IMR-90 (cell line): Measurements from ENCODE around the gene FMO2. TPM values are rescaled to one million over a fixed set of nuclear protein-coding genes. Genes with fewer than 3 reads are reported as not detected.

Experiments used
- ATAC-seq: fragments of 200-7000 bp; cut with Tn5 transposase; 2 replicates; pipeline ENCODE4 v1.9.1; 2020; ENCODE audit warnings: low read depth, mild to moderate bottlenecking, moderate library complexity
- BruUV-seq: library from RNA; stranded (reverse); fragments of 400-500 nt; replicated peaks from 2 replicates; lab custom pipeline; 2021; lab: Mats Ljungman, UMichigan
- CTCF ChIA-PET: fragments of 300-600 bp; formaldehyde crosslinking; extraction: SDS; loops from one replicate; lab custom pipeline; 2021; ENCODE audit warnings: antibody characterized with exemption; lab: Yijun Ruan, JAX
- POLR2A ChIA-PET: fragments of 300-600 bp; sonication (Branson Sonifier 250); formaldehyde crosslinking; loops from one replicate; lab custom pipeline; 2022; ENCODE audit warnings: antibody characterized with exemption; ENCODE audit not compliant: unreplicated experiment; lab: Charles Lee
- DNase-seq: peaks from one replicate; pipeline ENCODE4 v3.0.0; 2013
- H2AFZ ChIP-seq: replicated peaks from 2 replicates; pipeline ENCODE3; 2013; ENCODE audit warnings: low read length, mild to moderate bottlenecking; ENCODE audit not compliant: poor library complexity
- H2AK5ac ChIP-seq: 2 replicates; pipeline ENCODE4 v1.6.1; 2013; ENCODE audit warnings: low read depth, low read length, inconsistent platforms
- H2AK9ac ChIP-seq: replicated peaks from 2 replicates; pipeline ENCODE3; 2013; ENCODE audit warnings: mild to moderate bottlenecking, low read depth, low read length, moderate library complexity; ENCODE audit not compliant: poor library complexity
- H2BK120ac ChIP-seq: 2 replicates; pipeline ENCODE4 v1.6.1; 2013; ENCODE audit warnings: low read depth, low read length, inconsistent platforms
- H2BK15ac ChIP-seq: 3 replicates; pipeline ENCODE4 v1.6.1; 2013; ENCODE audit warnings: low read depth, low read length, inconsistent platforms
- H2BK20ac ChIP-seq: 2 replicates; pipeline ENCODE4 v1.6.1; 2013; ENCODE audit warnings: low read depth, mild to moderate bottlenecking, inconsistent platforms, low read length, moderate library complexity
- H2BK5ac ChIP-seq: 2 replicates; pipeline ENCODE4 v1.6.1; 2013; ENCODE audit warnings: mild to moderate bottlenecking, low read depth, low read length, inconsistent platforms; ENCODE audit not compliant: poor library complexity, severe bottlenecking
- H3K14ac ChIP-seq: replicated peaks from 2 replicates; pipeline ENCODE4 v1.6.1; 2013; ENCODE audit warnings: low read depth, low read length, inconsistent platforms
- H3K18ac ChIP-seq: 2 replicates; pipeline ENCODE4 v1.6.1; 2013; ENCODE audit warnings: low read depth, low read length, control low read depth
- H3K23ac ChIP-seq: 2 replicates; pipeline ENCODE4 v1.6.1; 2013; ENCODE audit warnings: low read depth, low read length, inconsistent platforms
- H3K27ac ChIP-seq: 2 replicates; pipeline ENCODE4 v1.5.1; 2013; ENCODE audit warnings: mild to moderate bottlenecking, control low read depth, low read length; ENCODE audit not compliant: insufficient read depth
- H3K27me3 ChIP-seq: 2 replicates; pipeline ENCODE4 v1.6.1; 2013; ENCODE audit warnings: low read length; ENCODE audit not compliant: control insufficient read depth, insufficient read depth
- H3K36me3 ChIP-seq: 2 replicates; pipeline ENCODE4 v1.6.1; 2013; ENCODE audit warnings: low read length, mixed read lengths; ENCODE audit not compliant: control insufficient read depth, insufficient read depth
- H3K4ac ChIP-seq: 2 replicates; pipeline ENCODE4 v1.6.1; 2013; ENCODE audit warnings: low read depth, low read length, inconsistent platforms
- H3K4me1 ChIP-seq: 2 replicates; pipeline ENCODE4 v1.6.1; 2013; ENCODE audit warnings: low read length, mixed read lengths; ENCODE audit not compliant: control insufficient read depth, insufficient read depth
- H3K4me2 ChIP-seq: 2 replicates; pipeline ENCODE4 v1.6.1; 2013; ENCODE audit warnings: low read depth, mild to moderate bottlenecking, control low read depth, low read length, moderate library complexity
- H3K4me3 ChIP-seq: 2 replicates; pipeline ENCODE4 v1.5.1; 2013; ENCODE audit warnings: low read depth, mild to moderate bottlenecking, control low read depth, low read length, moderate library complexity; ENCODE audit not compliant: insufficient read depth
- H3K56ac ChIP-seq: 2 replicates; pipeline ENCODE4 v1.6.1; 2013; ENCODE audit warnings: low read length, inconsistent platforms; ENCODE audit not compliant: insufficient read depth; ENCODE audit errors: extremely low read depth
- H3K79me1 ChIP-seq, 2 experiments: 2 replicates each; pipeline ENCODE4 v1.6.1; 2013; ENCODE audit warnings: low read length in 2 of 2, inconsistent platforms in 1 of 2, low read depth in 1 of 2
- H3K9ac ChIP-seq: 2 replicates; pipeline ENCODE4 v1.6.1; 2013; ENCODE audit warnings: low read depth, low read length, control low read depth
- H3K9me1 ChIP-seq: 2 replicates; pipeline ENCODE4 v1.6.1; 2013; ENCODE audit warnings: low read length, inconsistent platforms; ENCODE audit not compliant: insufficient read depth
- H3K9me3 ChIP-seq: 2 replicates; pipeline ENCODE4 v1.6.1; 2013; ENCODE audit warnings: low read length; ENCODE audit not compliant: control insufficient read depth, insufficient read depth
- H4K20me1 ChIP-seq: 2 replicates; pipeline ENCODE4 v1.6.1; 2013; ENCODE audit warnings: low read length, inconsistent platforms; ENCODE audit not compliant: insufficient read depth
- H4K5ac ChIP-seq: 2 replicates; pipeline ENCODE4 v1.6.1; 2013; ENCODE audit warnings: mild to moderate bottlenecking, low read depth, low read length, control low read depth
- H4K8ac ChIP-seq, 2 experiments: 2 replicates each; pipeline ENCODE4 v1.6.1; 2013; ENCODE audit warnings: low read depth in 2 of 2, low read length in 2 of 2, control low read depth in 1 of 2, inconsistent platforms in 1 of 2
- H4K91ac ChIP-seq: 2 replicates; pipeline ENCODE4 v1.6.1; 2013; ENCODE audit warnings: low read depth, low read length, inconsistent platforms; ENCODE audit not compliant: insufficient read depth
- BHLHE40 ChIP-seq: fragments of 150-350 bp; IDR thresholded peaks from 2 replicates; pipeline ENCODE4 v1.6.1; 2016; ENCODE audit warnings: mild to moderate bottlenecking, low read depth, low read length
- CHD1 ChIP-seq: IDR thresholded peaks from 2 replicates; pipeline ENCODE4 v1.6.1; 2012; ENCODE audit warnings: low read depth, low read length, improper control_type of control experiment
- CTCF ChIP-seq: conservative IDR thresholded peaks from 2 replicates; pipeline ENCODE4 v1.5.1; 2012; ENCODE audit warnings: mild to moderate bottlenecking, low read depth, low read length, improper control_type of control experiment
- FOS ChIP-seq: fragments of 150-350 bp; IDR thresholded peaks from 2 replicates; pipeline ENCODE4 v1.6.1; 2016; ENCODE audit warnings: low read depth, low read length
- MAFK ChIP-seq: IDR thresholded peaks from 2 replicates; pipeline ENCODE4 v1.6.1; 2012; ENCODE audit warnings: low read depth, low read length, improper control_type of control experiment
- MAZ ChIP-seq: IDR thresholded peaks from 2 replicates; pipeline ENCODE4 v1.6.1; 2012; ENCODE audit warnings: low read depth, mild to moderate bottlenecking, low read length, improper control_type of control experiment, moderate library complexity, borderline replicate concordance
- MXI1 ChIP-seq: IDR thresholded peaks from 2 replicates; pipeline ENCODE4 v1.6.1; 2012; ENCODE audit warnings: low read depth, mild to moderate bottlenecking, low read length, moderate library complexity, borderline replicate concordance
- POLR2A ChIP-seq: IDR thresholded peaks from 2 replicates; pipeline ENCODE4 v1.6.1; 2012; ENCODE audit warnings: mild to moderate bottlenecking, low read depth, low read length
- RCOR1 ChIP-seq: IDR thresholded peaks from 2 replicates; pipeline ENCODE4 v1.6.1; 2012; ENCODE audit warnings: mild to moderate bottlenecking, low read length, improper control_type of control experiment; ENCODE audit not compliant: insufficient replicate concordance
- SMC3 ChIP-seq: fragments of 150-350 bp; IDR thresholded peaks from 2 replicates; pipeline ENCODE4 v1.6.1; 2016; ENCODE audit warnings: low read depth, mild to moderate bottlenecking, antibody characterized with exemption, low read length, moderate library complexity
- WGBS, 2 experiments: methylation state at CpG; one replicate each; pipeline versions ENCODE4 v1.1.5 to v1.1.7; 2013; ENCODE audit warnings: missing lambda C conversion rate in 2 of 2; ENCODE audit not compliant: insufficient read length in 1 of 2; ENCODE audit errors: extremely low coverage in 2 of 2; 5-methylcytosine and 5-hydroxymethylcytosine counted together
- dilution Hi-C: fragments of 300-500 bp; cut with HindIII; formaldehyde crosslinking; loops from one replicate; pipeline ENCODE4 v1.14.3; 2018; ENCODE audit warnings: low sequenced_read_pairs; ENCODE audit not compliant: unreplicated experiment
- in situ Hi-C: fragments of 300-500 bp; cut with MboI; formaldehyde crosslinking; loops from 3 replicates; pipeline ENCODE4 v1.14.3; 2019; ENCODE audit warnings: low sequenced_read_pairs, inconsistent platforms, mixed read lengths
- intact Hi-C: fragments of 100-400 bp; cut with micrococcal nuclease; formaldehyde crosslinking; loops from 2 replicates; pipeline ENCODE4 v1.10.0; 2022
- polyA plus RNA-seq, 3 experiments: library from polyadenylated mRNA; depleted of rRNA; stranded (reverse); fragments of >200 nt; gene quantifications; 2 replicates each; pipeline ENCODE4 v1.2.3, GENCODE V29; 2012; ENCODE audit warnings: low replicate concordance in 1 of 3
- total RNA-seq: library from RNA; depleted of rRNA; stranded (reverse); fragments of >200 nt; gene quantifications from 2 replicates; pipeline ENCODE4 v1.2.3, GENCODE V29; 2012
- TF ChIP-seq, protein P1 (sequence below): fragments of 150-350 bp; IDR thresholded peaks from 2 replicates; pipeline ENCODE4 v1.6.1; 2016; ENCODE audit warnings: low read depth, mild to moderate bottlenecking, low read length, moderate library complexity, borderline replicate concordance

The FMO2 gene
- total and polyA plus RNA-seq, 2 of the 4 experiments (the other 2 are of a cell fraction): under 0.01 to 0.05 TPM

DNA sequence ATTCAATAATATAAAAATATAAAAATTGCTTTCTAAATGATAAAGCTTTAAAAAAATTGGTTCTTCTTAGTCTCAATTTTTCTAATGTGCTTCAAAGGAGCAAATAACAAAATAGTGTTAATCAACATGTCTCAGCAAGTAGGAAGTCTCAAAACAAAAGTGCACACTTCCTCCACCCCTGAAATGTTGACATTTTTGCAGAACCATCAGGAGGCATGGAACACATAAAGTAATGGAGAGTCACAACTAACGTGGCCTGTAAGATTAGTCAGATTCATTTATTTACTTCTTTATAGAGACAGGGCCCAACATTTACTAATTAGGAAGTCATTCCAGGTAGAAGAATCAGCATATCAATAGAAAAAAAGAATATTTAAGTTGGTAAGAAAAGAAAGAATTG lies 34.9 kb upstream of the FMO2 start:
- in situ Hi-C loops: no loop called here
- POLR2A ChIA-PET: no interaction called here

More for the DNA sequence above, 34.9 kb upstream of the FMO2 start:
- no peak overlapping the region for H2BK120ac ChIP-seq
- no peak overlapping the region for H4K91ac ChIP-seq
- intact Hi-C loops: no loop called here
- no peak overlapping the region for H3K27ac ChIP-seq
- H3K9me3 ChIP-seq: no peaks in the 10 kb centered on the region
- TF ChIP-seq SMC3 (no peak), MXI1 (no peak), RCOR1 (no peak), FOS (no peak), MAFK (no peak), POLR2A (no peak), MAZ (no peak), CHD1 (no peak), BHLHE40 (no peak), CTCF (no peak)
- TF ChIP-seq, protein P1, sequence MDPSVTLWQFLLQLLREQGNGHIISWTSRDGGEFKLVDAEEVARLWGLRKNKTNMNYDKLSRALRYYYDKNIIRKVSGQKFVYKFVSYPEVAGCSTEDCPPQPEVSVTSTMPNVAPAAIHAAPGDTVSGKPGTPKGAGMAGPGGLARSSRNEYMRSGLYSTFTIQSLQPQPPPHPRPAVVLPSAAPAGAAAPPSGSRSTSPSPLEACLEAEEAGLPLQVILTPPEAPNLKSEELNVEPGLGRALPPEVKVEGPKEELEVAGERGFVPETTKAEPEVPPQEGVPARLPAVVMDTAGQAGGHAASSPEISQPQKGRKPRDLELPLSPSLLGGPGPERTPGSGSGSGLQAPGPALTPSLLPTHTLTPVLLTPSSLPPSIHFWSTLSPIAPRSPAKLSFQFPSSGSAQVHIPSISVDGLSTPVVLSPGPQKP: no peak
- H3K79me1 ChIP-seq: no peaks in the 10 kb centered on the region
- BruUV-seq: no TSS peak
- no peak overlapping the region for H2AFZ ChIP-seq
- H3K4me3 ChIP-seq: no peak overlapping the region
- H3K4me2 ChIP-seq: no peak overlapping the region
- H3K4me1 ChIP-seq: no peaks in the 10 kb centered on the region
- CTCF ChIA-PET: interaction anchor here (1.0 kb wide), 1 partner anchor 49 kb away, joined by 3 read pairs; no protein-coding TSS in a partner anchor
- H2BK20ac ChIP-seq: no peak overlapping the region
- dilution Hi-C loops: no loop called here
- no peaks in the 10 kb centered on the region for H3K9me1 ChIP-seq
- no peaks in the 10 kb centered on the region for H3K36me3 ChIP-seq
- no peak overlapping the region for H3K23ac ChIP-seq
- H3K18ac ChIP-seq: no peak overlapping the region
- ATAC-seq (no peak), DNase-seq (no peak)
- H3K9ac ChIP-seq: no peak overlapping the region
- no peaks in the 10 kb centered on the region for H4K20me1 ChIP-seq
- H3K56ac ChIP-seq: no peak overlapping the region
- H4K5ac ChIP-seq: no peak overlapping the region
- H2BK15ac ChIP-seq: no peak overlapping the region
- no peak overlapping the region for H3K4ac ChIP-seq
- H2BK5ac ChIP-seq: no peak overlapping the region
- WGBS, 2 experiments: no CpG with 5 or more reads among the region's 1 CpG
- no peak overlapping the region for H4K8ac ChIP-seq
- H2AK5ac ChIP-seq: no peak overlapping the region
- no peak overlapping the region for H2AK9ac ChIP-seq
- H3K27me3 ChIP-seq: no peaks in the 10 kb centered on the region
- H3K14ac ChIP-seq: no peak overlapping the region
